HL-60 (cell line): ENCODE results near the gene TSKS.

Source experiments
- POLR2AphosphoS5 ChIP-seq: IDR thresholded peaks from 2 replicates; pipeline ENCODE4 v1.6.1; 2012; ENCODE audit warnings: low read depth
- TF ChIP-seq, protein P1 (sequence below): IDR thresholded peaks from one replicate; pipeline ENCODE4 v1.5.1; 2011; ENCODE audit warnings: low read length, control low read depth, inconsistent platforms; ENCODE audit not compliant: insufficient read depth

DNA sequence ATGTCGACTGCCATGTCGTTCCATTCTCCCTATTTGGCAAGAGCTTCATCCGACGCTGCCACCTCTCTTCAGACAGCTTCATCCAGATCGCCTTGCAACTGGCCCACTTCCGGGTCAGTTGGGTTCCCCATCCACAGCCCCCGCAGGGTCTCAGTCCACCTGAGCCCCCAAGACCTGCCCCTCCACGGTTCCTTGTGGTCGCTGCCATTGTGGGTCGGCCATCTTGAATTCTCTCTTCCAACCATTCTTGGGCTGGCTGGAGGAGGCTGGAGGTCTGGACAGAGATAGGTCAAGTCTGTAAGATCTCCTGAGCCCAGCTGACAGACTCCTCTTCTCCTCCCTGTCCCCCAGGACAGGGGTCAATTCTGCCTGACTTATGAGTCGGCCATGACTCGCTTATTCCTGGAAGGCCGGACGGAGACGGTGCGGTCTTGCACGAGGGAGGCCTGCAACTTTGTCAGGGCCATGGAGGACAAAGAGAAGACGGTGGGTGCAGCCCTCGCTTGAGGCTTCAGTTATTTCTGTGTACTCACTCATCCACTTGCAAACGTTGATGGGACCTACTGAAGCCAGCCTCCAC lies 52.6 kb downstream of the TSKS start:
- TF ChIP-seq, protein P1, sequence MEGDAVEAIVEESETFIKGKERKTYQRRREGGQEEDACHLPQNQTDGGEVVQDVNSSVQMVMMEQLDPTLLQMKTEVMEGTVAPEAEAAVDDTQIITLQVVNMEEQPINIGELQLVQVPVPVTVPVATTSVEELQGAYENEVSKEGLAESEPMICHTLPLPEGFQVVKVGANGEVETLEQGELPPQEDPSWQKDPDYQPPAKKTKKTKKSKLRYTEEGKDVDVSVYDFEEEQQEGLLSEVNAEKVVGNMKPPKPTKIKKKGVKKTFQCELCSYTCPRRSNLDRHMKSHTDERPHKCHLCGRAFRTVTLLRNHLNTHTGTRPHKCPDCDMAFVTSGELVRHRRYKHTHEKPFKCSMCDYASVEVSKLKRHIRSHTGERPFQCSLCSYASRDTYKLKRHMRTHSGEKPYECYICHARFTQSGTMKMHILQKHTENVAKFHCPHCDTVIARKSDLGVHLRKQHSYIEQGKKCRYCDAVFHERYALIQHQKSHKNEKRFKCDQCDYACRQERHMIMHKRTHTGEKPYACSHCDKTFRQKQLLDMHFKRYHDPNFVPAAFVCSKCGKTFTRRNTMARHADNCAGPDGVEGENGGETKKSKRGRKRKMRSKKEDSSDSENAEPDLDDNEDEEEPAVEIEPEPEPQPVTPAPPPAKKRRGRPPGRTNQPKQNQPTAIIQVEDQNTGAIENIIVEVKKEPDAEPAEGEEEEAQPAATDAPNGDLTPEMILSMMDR, result no peak
- TF ChIP-seq POLR2AphosphoS5, result no peak
